Lower leg skin (tissue), 4 donors: ENCODE measurements around the gene LRTM2. TPM values are rescaled to one million over a fixed set of nuclear protein-coding genes. Genes with fewer than 3 reads are reported as not detected.

Experiments
- DNase-seq, 2 donors: peaks; one replicate each; pipeline ENCODE4 v3.0.0-alpha.2; 2019; ENCODE audit warnings: low spot score in 2 of 2
- H3K4me3 ChIP-seq: fragments of 200-600 bp; sonication (generic); 2 replicates; pipeline ENCODE4 v1.5.1; 2017; ENCODE audit warnings: mild to moderate bottlenecking, low read depth; ENCODE audit not compliant: poor library complexity, severe bottlenecking
- POLR2A ChIP-seq, 2 donors: fragments of 450-650 bp; IDR thresholded peaks; one replicate each; pipeline ENCODE4 v1.6.1; 2016 to 2017; ENCODE audit warnings: antibody characterized with exemption in 2 of 2, mild to moderate bottlenecking in 1 of 2, moderate library complexity in 1 of 2
- WGBS, 2 donors: methylation state at CpG; one replicate each; pipeline ENCODE4 v1.1.5; 2018; 5-methylcytosine and 5-hydroxymethylcytosine counted together
- intact Hi-C: fragments of 100-400 bp; cut with DNase I; formaldehyde crosslinking; loops from one replicate; pipeline ENCODE4 v1.15.0; 2023; ENCODE audit warnings: low total_unique reads
- total RNA-seq, 4 donors: library from RNA; depleted of rRNA; stranded (reverse); fragments of >200 nt; gene quantifications; one replicate each; pipeline ENCODE4 v1.1.0, GENCODE V29; 2016
- TF ChIP-seq, protein P1 (sequence below), 3 donors: fragments of 450-650 bp; IDR thresholded peaks; one replicate each; pipeline ENCODE4 v1.5.1; 2016; ENCODE audit warnings: antibody characterized with exemption in 3 of 3, mild to moderate bottlenecking in 3 of 3, moderate library complexity in 2 of 3

LRTM2 gene
- total RNA-seq, 4 donors from 2014 or later: not detected

DNA sequence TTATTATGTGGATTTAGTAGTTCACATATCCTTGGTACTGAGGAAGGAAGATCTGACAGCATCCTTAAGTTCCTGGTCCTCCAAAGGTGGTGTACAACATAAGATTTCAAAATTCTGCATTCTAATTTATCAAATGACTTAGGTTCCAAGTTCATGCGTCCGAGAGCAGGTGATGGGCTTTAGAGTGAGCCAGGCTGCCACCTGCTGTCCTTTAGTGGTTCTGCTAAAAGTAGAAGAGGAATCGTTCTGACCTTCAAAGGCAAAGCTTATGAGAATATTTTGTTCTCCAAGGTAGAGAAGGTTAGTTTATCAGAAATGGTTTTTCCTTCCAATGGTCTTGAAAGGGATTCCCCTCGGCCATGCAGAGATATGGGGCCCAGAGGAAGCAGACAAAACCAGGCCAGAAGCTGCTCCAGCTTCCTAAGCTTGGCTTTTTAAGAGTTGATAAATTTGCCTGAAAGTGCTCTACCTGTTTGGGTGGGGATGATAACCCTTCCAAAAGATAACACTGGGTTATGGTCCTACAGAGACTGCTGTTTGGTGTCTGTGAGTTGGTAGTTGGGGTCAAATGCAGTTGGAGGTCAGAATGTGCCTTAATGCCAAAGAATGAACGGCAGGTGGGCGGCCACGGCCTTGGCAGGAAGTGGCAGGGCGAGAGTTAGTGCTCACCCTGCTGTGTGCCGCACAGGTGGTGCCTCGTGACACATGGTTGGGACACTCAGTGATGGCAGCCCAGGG, 29.1 kb upstream of the LRTM2 start:
- intact Hi-C loops: loop anchor here (5.0 kb wide), 3 partner anchors 94 to 159 kb away; no protein-coding TSS in a partner anchor
- peak; percentile 61 to 91 for DNase-seq
- WGBS, 2 donors: 43 to 47% methylated on average over 10 of the region's 10 CpGs

DNA sequence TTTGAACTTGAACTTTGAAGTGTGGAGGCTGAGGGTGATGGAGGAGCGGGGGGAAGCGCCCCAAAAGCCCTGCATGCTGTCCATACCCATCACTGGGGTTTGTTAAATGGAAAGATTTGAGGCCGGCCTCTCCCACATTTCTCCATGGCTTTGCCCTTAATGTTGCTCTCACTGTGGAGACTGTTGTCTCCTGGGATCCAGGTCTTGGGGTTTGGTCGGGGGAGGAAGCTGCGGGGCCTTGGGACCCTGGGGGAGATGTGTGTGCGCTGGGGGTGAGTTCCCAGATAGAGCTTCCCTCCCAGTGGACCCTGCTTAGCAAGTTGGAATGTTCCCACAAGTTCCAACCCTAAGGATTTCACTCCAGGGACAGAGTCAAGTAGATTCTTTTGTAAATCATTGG, 28.0 kb upstream of the LRTM2 start:
- no peak overlapping the region for H3K4me3 ChIP-seq
- intact Hi-C loops: loop anchor here (5.0 kb wide), 3 partner anchors 95 to 160 kb away; no protein-coding TSS in a partner anchor
- WGBS, 2 donors: 81 to 84% methylated on average over 6 of the region's 6 CpGs
- DNase-seq: no peak
- TF ChIP-seq POLR2A (IDR thresholded peaks at IDR 0.05): no peak
- TF ChIP-seq, protein P1, sequence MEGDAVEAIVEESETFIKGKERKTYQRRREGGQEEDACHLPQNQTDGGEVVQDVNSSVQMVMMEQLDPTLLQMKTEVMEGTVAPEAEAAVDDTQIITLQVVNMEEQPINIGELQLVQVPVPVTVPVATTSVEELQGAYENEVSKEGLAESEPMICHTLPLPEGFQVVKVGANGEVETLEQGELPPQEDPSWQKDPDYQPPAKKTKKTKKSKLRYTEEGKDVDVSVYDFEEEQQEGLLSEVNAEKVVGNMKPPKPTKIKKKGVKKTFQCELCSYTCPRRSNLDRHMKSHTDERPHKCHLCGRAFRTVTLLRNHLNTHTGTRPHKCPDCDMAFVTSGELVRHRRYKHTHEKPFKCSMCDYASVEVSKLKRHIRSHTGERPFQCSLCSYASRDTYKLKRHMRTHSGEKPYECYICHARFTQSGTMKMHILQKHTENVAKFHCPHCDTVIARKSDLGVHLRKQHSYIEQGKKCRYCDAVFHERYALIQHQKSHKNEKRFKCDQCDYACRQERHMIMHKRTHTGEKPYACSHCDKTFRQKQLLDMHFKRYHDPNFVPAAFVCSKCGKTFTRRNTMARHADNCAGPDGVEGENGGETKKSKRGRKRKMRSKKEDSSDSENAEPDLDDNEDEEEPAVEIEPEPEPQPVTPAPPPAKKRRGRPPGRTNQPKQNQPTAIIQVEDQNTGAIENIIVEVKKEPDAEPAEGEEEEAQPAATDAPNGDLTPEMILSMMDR (IDR thresholded peaks at IDR 0.05): no peak

More for the DNA sequence above, 29.1 kb upstream of the LRTM2 start:
- H3K4me3 ChIP-seq: no peak overlapping the region
- TF ChIP-seq POLR2A (IDR thresholded peaks at IDR 0.05): no peak
- TF ChIP-seq, protein P1 (IDR thresholded peaks at IDR 0.05): peak in 1 of 3 donors; percentile 57

DNA sequence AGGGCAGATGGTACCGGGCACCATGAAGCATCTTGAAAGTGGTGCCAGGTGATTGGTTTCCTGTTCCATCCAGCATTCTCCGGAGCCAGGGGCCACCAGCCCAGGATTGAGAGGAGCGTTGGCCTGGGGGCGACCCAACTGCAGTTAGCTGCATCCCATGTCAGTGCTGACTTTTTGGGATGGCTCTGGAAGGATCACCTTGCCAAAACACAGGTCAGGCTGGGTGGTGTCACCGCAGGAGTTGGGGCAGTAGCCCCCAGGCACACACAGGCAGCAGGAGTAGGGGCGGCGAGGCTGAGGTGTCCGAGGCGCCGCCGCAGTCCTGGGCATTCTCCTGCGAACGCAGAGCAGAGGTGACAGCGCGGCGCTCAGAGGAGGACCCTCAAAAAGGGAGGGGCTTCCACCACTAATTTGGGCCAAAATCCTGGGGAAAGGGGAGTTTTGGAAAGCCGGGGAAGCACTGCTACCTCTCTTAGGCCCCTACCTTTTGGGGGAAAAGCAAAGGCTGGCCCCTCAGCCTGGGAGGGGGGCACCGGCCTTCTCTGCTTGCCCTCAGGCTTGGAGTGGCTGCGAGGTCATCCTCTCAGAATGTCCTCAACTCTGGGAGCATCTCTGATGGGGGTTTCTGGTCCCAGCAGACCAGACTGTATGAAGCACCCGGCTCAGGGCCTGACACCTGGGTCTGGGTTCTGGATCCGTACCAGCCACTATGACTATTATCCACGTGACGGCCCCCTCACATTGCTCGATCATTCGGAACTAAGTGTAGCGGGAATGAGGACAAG, 26.7 kb upstream of the LRTM2 start:
- TF ChIP-seq, protein P1 (IDR thresholded peaks at IDR 0.05): no peak
- no peak for TF ChIP-seq POLR2A (IDR thresholded peaks at IDR 0.05)
- intact Hi-C loops: loop anchor here (5.0 kb wide), 3 partner anchors 96 to 161 kb away; no protein-coding TSS in a partner anchor
- 88 to 92% methylated on average over 24 to 26 of the region's 26 CpGs for WGBS, 2 donors
- DNase-seq: no peak
- H3K4me3 ChIP-seq: no peak overlapping the region

DNA sequence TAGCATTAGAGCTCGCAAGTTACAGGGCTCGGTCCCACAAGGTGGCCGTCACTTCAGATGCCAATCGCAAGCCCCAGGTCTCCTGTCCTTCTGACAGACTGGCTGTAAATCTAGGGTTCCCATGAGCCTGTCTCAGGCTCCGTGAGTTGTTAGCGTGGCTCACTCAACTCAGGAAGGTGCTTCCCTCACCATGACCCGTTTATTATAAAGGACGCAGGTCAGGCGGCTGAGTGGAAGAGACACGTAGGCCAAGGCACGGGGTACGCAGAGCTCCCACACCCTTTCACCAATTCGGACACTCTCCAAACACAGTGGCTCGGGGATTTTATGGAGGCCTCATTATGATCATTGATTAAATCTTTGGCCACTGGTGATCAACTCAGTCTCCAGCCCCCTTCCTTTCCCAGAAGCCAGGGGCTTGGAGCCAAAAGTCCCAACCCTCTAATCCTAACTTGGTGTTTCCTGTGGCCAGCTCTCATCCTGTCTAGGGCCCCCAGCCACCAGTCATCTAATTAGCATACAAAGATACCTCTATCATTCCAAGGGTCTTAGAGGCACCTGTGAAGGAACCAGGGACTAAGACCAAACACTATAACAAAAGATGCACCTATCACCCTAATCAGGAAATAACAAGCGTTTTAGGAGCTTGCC, 25.8 kb upstream of the LRTM2 start:
- WGBS, 2 donors: 87 to 90% methylated on average over 15 of the region's 15 CpGs
- intact Hi-C loops: loop anchor here (5.0 kb wide), 5 partner anchors 97 to 493 kb away; no protein-coding TSS in a partner anchor
- TF ChIP-seq, protein P1 (IDR thresholded peaks at IDR 0.05): no peak
- TF ChIP-seq POLR2A (IDR thresholded peaks at IDR 0.05): no peak
- no peak for DNase-seq
- H3K4me3 ChIP-seq: no peak overlapping the region

DNA sequence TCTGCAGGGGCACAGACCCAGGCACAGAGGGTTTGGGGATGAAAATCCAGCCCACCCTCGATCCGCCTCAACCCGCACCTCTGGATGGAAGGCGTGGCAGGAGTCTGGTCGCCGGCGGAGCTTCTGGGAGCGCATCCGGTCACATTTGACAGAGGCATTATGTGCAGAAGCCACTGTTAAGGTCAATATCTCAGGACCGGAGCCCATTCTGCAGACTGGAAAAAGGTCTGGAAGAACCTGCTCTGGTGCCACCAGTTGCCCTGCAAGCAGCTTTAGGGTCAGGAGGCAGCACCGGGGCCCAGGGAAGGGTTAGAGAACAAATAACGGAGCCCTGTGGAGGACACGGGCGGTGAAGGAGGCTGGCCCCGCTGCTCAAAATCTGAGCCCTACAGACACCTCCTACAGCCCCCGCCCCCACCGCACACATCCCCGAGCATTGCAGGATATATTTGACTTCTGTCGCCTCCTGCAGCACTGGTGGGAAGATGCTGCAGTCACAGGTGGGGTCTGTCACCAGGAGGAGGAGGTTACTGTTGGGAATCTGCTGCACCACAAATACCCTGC, 25.1 kb upstream of the LRTM2 start:
- intact Hi-C loops: loop anchor here (5.0 kb wide), 2 partner anchors 142 to 492 kb away; no protein-coding TSS in a partner anchor
- no peak for TF ChIP-seq POLR2A (IDR thresholded peaks at IDR 0.05)
- TF ChIP-seq, protein P1 (IDR thresholded peaks at IDR 0.05): no peak
- 75% methylated on average over 19 of the region's 19 CpGs for WGBS, 2 donors
- no peak overlapping the region for H3K4me3 ChIP-seq
- DNase-seq: no peak
